Neural cell (in vitro differentiated cells): Measurements from ENCODE around the gene MGLL.

ENCODE experiments used
- EP300 ChIP-seq: fragments of 450-650 bp; conservative IDR thresholded peaks from 2 replicates; pipeline ENCODE4 v1.6.1; 2014; ENCODE audit warnings: antibody characterized with exemption, mild to moderate bottlenecking, moderate library complexity; ENCODE audit not compliant: poor library complexity, severe bottlenecking
- EZH2 ChIP-seq: fragments of 200-600, 300-800 bp; shearing (Covaris generic), sonication (generic); IDR thresholded peaks from 2 replicates; pipeline ENCODE4 v1.6.1; 2014; ENCODE audit warnings: antibody characterized with exemption, low read length, borderline replicate concordance, mild to moderate bottlenecking; ENCODE audit not compliant: insufficient read depth, poor library complexity, severe bottlenecking
- MXI1 ChIP-seq: fragments of 450-650 bp; conservative IDR thresholded peaks from 2 replicates; pipeline ENCODE4 v1.6.1; 2014; ENCODE audit warnings: antibody characterized with exemption, mild to moderate bottlenecking; ENCODE audit not compliant: poor library complexity, severe bottlenecking
- POLR2AphosphoS5 ChIP-seq: IDR thresholded peaks from 2 replicates; pipeline ENCODE4 v1.6.1; 2012
- RAD21 ChIP-seq: fragments of 450-650 bp; conservative IDR thresholded peaks from 2 replicates; pipeline ENCODE4 v1.6.1; 2014; ENCODE audit warnings: antibody characterized with exemption, mild to moderate bottlenecking, moderate library complexity
- SMC3 ChIP-seq: fragments of 450-650 bp; conservative IDR thresholded peaks from 2 replicates; pipeline ENCODE4 v1.6.1; 2014; ENCODE audit warnings: antibody characterized with exemption, mild to moderate bottlenecking, moderate library complexity; ENCODE audit not compliant: poor library complexity
- TAF1 ChIP-seq: IDR thresholded peaks from 2 replicates; pipeline ENCODE4 v1.6.1; 2012; ENCODE audit warnings: low read depth
- TF ChIP-seq, protein P1 (sequence below): fragments of 450-650 bp; IDR thresholded peaks from 2 replicates; pipeline ENCODE4 v1.5.1; 2014; ENCODE audit warnings: antibody characterized with exemption, mild to moderate bottlenecking, moderate library complexity; ENCODE audit not compliant: poor library complexity, severe bottlenecking

DNA sequence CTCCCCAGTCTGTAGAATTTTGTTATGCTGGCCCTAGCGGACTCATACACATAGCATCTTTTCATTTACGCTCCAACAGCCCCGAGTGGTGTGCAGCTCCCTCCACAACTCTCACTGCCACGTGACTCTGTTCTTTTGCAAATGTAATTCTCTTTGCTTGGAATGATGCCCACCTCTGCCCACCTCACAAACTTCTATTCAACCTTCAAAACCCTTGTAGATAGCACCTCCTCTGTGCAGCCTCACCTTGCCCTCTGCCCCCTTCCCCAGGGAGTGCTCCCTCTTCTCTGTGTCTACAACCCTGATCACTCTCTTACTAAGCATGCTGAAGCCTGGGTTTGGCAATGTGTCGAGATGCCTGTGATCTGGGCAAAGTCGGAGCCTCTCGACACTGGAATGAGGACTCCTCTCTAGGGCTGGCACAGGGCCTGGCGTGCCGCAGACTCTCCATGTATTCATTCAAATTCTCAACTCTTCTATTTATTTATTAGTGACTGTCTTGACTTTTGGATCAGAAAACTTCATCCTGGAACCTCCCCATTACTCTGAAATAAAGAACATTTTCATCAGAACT lies 73.5 kb downstream of the MGLL start:
- TF ChIP-seq EZH2 (no peak), TAF1 (no peak), MXI1 (no peak), POLR2AphosphoS5 (no peak), EP300 (no peak), SMC3 (no peak), RAD21 (no peak)
- TF ChIP-seq, protein P1, sequence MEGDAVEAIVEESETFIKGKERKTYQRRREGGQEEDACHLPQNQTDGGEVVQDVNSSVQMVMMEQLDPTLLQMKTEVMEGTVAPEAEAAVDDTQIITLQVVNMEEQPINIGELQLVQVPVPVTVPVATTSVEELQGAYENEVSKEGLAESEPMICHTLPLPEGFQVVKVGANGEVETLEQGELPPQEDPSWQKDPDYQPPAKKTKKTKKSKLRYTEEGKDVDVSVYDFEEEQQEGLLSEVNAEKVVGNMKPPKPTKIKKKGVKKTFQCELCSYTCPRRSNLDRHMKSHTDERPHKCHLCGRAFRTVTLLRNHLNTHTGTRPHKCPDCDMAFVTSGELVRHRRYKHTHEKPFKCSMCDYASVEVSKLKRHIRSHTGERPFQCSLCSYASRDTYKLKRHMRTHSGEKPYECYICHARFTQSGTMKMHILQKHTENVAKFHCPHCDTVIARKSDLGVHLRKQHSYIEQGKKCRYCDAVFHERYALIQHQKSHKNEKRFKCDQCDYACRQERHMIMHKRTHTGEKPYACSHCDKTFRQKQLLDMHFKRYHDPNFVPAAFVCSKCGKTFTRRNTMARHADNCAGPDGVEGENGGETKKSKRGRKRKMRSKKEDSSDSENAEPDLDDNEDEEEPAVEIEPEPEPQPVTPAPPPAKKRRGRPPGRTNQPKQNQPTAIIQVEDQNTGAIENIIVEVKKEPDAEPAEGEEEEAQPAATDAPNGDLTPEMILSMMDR: no peak
